Measurements from ENCODE around the gene CASP10. TPM values are rescaled to one million over a fixed set of nuclear protein-coding genes. Genes with fewer than 3 reads are reported as not detected.

CASP10 gene
- polyA plus RNA-seq, 1 of the 3 experiments (the other 2 are of a cell fraction), result 0.12 TPM

DNA sequence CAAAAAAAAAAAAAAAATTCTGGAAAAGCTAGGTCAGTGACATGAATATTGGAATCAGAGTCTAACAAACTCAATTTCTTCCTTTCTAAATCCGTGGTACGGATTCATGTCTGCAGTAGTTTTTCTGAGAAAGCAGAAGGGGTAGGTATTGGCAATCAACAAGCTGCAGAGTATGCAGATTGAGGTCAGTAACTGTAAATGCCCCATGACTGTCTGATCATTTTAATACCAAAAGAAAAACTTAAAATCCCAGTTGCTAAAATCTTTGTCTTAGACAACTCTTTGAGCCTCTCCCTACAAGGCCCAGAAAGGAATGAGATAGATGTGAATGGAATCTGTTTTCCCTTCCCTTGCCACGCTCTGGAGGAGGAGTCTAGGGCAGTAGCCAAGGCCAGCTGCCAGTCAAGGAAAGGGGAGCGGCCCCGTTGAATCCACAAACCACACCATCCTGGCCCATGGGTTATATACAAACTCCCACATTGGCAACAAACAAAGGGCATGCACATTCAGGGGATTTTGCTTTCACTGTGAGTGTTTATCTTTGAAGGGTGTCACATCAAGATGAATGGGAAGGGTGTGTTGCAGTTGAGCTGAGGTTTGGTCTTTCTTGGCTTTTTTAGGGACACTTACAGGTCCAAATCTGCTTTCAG lies 71.3 kb downstream of the CASP10 start:
- ChIA-PET POLR2A (no interaction called here), CTCF (interaction anchor here (0.9 kb wide), 1 partner anchor 83 kb away, joined by 3 read pairs; no protein-coding TSS in a partner anchor)
- Histone ChIP-seq H3K9me3 (no peaks in the 10 kb centered on the region), H3K27ac (ENCODE audit: low read depth in 2 of 2, low read length in 1 of 2) (no peak overlapping the region), H3K27me3 (ENCODE audit: insufficient read depth) (no peaks in the 10 kb centered on the region), H3K9me2 (no peaks in the 10 kb centered on the region), H3K9ac (no peak overlapping the region), H3F3A (replicated peaks; ENCODE audit: insufficient read depth) (peaks cover 12% of the 10 kb centered on the region), H3K4me3 (ENCODE audit: low read depth in 2 of 2, low read length in 1 of 2) (no peak overlapping the region), H3K4me1 (ENCODE audit: control insufficient read depth in 1 of 2, insufficient read depth in 2 of 2, low read depth in 1 of 2, low read length in 1 of 2) (no peaks in the 10 kb centered on the region; a peak in 1 of 4 replicates), H3K36me3 (replicated peaks in 1 of 2; ENCODE audit: control insufficient read depth in 1 of 2, insufficient read depth in 2 of 2, low read length in 1 of 2) (no peaks in the 10 kb centered on the region), H4K20me1 (ENCODE audit: insufficient read depth) (no peaks in the 10 kb centered on the region), H3K79me2 (ENCODE audit: insufficient read depth) (peaks cover 9% of the 10 kb centered on the region), H3K4me2 (no peak overlapping the region), H2AFZ (ENCODE audit: low read depth) (peak overlapping the region; percentile 40)
- TF ChIP-seq POLR2AphosphoS5 (IDR thresholded peaks at IDR 0.05; ENCODE audit: low read depth, low read length), result no peak
- TF ChIP-seq, protein P1, sequence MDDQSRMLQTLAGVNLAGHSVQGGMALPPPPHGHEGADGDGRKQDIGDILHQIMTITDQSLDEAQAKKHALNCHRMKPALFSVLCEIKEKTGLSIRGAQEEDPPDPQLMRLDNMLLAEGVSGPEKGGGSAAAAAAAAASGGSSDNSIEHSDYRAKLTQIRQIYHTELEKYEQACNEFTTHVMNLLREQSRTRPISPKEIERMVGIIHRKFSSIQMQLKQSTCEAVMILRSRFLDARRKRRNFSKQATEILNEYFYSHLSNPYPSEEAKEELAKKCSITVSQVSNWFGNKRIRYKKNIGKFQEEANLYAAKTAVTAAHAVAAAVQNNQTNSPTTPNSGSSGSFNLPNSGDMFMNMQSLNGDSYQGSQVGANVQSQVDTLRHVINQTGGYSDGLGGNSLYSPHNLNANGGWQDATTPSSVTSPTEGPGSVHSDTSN (IDR thresholded peaks at IDR 0.05), result peak; percentile 63
- no peak for DNase-seq
- 83% methylated on average over 5 of the region's 5 CpGs for WGBS (ENCODE audit: low lambda C conversion rate)

DNA sequence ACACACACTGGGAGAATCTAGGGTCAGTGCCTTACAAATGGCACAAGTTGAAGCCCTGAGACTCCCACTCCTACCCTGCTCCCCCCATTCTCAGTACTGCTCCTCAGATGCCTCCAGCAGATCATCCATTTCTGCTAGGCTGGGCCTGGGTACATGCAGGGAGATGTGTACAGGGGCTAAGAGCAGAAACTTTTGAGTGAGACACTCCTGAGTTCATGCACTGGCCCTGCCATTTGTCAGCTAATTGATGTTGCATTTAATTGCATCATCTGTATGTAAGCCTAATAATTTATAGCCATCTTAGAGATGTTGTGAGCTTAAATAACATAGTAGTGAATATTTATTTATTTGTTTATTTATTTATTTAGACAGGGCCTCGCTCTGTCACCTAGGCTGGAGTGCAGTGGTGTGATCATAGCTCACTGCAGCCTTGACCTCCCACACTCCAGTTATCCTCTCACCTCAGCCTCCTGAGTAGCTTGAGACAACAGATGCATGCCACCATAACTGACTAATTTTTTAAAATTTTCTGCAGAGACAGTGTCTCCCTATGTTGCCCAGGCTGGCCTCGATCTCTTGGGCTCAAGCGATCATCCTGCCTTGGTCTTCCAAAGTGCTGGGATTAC lies 72.6 kb downstream of the CASP10 start:
- H3K27ac ChIP-seq (ENCODE audit: low read depth in 2 of 2, low read length in 1 of 2), result no peak overlapping the region
- no peaks in the 10 kb centered on the region for H3K9me2 ChIP-seq
- no peak for DNase-seq
- 100% methylated on average over 3 of the region's 3 CpGs for WGBS (ENCODE audit: low lambda C conversion rate)
- no peak overlapping the region for H3K9ac ChIP-seq
- H3K4me2 ChIP-seq, result no peak overlapping the region
- H3K9me3 ChIP-seq, result no peaks in the 10 kb centered on the region
- H3F3A ChIP-seq (replicated peaks; ENCODE audit: insufficient read depth), result peaks cover 12% of the 10 kb centered on the region
- ChIA-PET POLR2A (no interaction called here), CTCF (no interaction called here)
- H3K79me2 ChIP-seq (ENCODE audit: insufficient read depth), result peaks cover 20% of the 10 kb centered on the region
- H3K36me3 ChIP-seq (replicated peaks in 1 of 2; ENCODE audit: control insufficient read depth in 1 of 2, insufficient read depth in 2 of 2, low read length in 1 of 2), result no peaks in the 10 kb centered on the region
- H3K27me3 ChIP-seq (ENCODE audit: insufficient read depth), result no peaks in the 10 kb centered on the region
- peaks cover 0 to 4% of the 10 kb centered on the region in 2 experiments; a peak in 2 of 4 replicates for H3K4me1 ChIP-seq (ENCODE audit: control insufficient read depth in 1 of 2, insufficient read depth in 2 of 2, low read depth in 1 of 2, low read length in 1 of 2)
- H3K4me3 ChIP-seq (ENCODE audit: low read depth in 2 of 2, low read length in 1 of 2), result no peak overlapping the region
- H2AFZ ChIP-seq (ENCODE audit: low read depth), result no peak overlapping the region; the same call in 1 of the 2 replicates
- no peaks in the 10 kb centered on the region for H4K20me1 ChIP-seq (ENCODE audit: insufficient read depth)
- TF ChIP-seq, protein P2, sequence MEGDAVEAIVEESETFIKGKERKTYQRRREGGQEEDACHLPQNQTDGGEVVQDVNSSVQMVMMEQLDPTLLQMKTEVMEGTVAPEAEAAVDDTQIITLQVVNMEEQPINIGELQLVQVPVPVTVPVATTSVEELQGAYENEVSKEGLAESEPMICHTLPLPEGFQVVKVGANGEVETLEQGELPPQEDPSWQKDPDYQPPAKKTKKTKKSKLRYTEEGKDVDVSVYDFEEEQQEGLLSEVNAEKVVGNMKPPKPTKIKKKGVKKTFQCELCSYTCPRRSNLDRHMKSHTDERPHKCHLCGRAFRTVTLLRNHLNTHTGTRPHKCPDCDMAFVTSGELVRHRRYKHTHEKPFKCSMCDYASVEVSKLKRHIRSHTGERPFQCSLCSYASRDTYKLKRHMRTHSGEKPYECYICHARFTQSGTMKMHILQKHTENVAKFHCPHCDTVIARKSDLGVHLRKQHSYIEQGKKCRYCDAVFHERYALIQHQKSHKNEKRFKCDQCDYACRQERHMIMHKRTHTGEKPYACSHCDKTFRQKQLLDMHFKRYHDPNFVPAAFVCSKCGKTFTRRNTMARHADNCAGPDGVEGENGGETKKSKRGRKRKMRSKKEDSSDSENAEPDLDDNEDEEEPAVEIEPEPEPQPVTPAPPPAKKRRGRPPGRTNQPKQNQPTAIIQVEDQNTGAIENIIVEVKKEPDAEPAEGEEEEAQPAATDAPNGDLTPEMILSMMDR (IDR thresholded peaks at IDR 0.05), result no peak
- TF ChIP-seq ELF1 (IDR thresholded peaks at IDR 0.05) (no peak), YY1 (IDR thresholded peaks at IDR 0.05; ENCODE audit: low read depth) (no peak), TAF1 (IDR thresholded peaks at IDR 0.05; ENCODE audit: borderline replicate concordance, low read depth, low read length) (no peak), SMC3 (IDR thresholded peaks at IDR 0.05; ENCODE audit: low read depth, low read length) (no peak), JUND (IDR thresholded peaks at IDR 0.05) (no peak), MEF2A (IDR thresholded peaks at IDR 0.05; ENCODE audit: borderline replicate concordance, low read depth) (no peak), SIN3A (IDR thresholded peaks at IDR 0.05; ENCODE audit: borderline replicate concordance, low read depth, low read length) (no peak)
- TF ChIP-seq, protein P3, sequence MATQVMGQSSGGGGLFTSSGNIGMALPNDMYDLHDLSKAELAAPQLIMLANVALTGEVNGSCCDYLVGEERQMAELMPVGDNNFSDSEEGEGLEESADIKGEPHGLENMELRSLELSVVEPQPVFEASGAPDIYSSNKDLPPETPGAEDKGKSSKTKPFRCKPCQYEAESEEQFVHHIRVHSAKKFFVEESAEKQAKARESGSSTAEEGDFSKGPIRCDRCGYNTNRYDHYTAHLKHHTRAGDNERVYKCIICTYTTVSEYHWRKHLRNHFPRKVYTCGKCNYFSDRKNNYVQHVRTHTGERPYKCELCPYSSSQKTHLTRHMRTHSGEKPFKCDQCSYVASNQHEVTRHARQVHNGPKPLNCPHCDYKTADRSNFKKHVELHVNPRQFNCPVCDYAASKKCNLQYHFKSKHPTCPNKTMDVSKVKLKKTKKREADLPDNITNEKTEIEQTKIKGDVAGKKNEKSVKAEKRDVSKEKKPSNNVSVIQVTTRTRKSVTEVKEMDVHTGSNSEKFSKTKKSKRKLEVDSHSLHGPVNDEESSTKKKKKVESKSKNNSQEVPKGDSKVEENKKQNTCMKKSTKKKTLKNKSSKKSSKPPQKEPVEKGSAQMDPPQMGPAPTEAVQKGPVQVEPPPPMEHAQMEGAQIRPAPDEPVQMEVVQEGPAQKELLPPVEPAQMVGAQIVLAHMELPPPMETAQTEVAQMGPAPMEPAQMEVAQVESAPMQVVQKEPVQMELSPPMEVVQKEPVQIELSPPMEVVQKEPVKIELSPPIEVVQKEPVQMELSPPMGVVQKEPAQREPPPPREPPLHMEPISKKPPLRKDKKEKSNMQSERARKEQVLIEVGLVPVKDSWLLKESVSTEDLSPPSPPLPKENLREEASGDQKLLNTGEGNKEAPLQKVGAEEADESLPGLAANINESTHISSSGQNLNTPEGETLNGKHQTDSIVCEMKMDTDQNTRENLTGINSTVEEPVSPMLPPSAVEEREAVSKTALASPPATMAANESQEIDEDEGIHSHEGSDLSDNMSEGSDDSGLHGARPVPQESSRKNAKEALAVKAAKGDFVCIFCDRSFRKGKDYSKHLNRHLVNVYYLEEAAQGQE (IDR thresholded peaks at IDR 0.05; ENCODE audit: low read depth, low read length), result no peak
- TF ChIP-seq, protein P4, sequence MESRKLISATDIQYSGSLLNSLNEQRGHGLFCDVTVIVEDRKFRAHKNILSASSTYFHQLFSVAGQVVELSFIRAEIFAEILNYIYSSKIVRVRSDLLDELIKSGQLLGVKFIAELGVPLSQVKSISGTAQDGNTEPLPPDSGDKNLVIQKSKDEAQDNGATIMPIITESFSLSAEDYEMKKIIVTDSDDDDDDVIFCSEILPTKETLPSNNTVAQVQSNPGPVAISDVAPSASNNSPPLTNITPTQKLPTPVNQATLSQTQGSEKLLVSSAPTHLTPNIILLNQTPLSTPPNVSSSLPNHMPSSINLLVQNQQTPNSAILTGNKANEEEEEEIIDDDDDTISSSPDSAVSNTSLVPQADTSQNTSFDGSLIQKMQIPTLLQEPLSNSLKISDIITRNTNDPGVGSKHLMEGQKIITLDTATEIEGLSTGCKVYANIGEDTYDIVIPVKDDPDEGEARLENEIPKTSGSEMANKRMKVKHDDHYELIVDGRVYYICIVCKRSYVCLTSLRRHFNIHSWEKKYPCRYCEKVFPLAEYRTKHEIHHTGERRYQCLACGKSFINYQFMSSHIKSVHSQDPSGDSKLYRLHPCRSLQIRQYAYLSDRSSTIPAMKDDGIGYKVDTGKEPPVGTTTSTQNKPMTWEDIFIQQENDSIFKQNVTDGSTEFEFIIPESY (IDR thresholded peaks at IDR 0.05; ENCODE audit: borderline replicate concordance, low read depth), result no peak
- TF ChIP-seq, protein P1 (IDR thresholded peaks at IDR 0.05), result no peak
- TF ChIP-seq, protein P5, sequence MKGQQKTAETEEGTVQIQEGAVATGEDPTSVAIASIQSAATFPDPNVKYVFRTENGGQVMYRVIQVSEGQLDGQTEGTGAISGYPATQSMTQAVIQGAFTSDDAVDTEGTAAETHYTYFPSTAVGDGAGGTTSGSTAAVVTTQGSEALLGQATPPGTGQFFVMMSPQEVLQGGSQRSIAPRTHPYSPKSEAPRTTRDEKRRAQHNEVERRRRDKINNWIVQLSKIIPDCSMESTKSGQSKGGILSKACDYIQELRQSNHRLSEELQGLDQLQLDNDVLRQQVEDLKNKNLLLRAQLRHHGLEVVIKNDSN (IDR thresholded peaks at IDR 0.05; ENCODE audit: borderline replicate concordance, low read depth), result no peak

All from SK-N-SH (cell line).